ENCODE measurements around the gene GABRA5.

Gene GABRA5

GRCh38 chr15:26935322-26935721, 68.5 kb downstream of the GABRA5 start:
- no peak overlapping the region for H2AFZ ChIP-seq (ENCODE audit: low read depth, low read length)
- H3K27me3 ChIP-seq (ENCODE audit: low read depth, low read length) = no peaks in the 10 kb centered on the region
- no peak overlapping the region for H3K27ac ChIP-seq (ENCODE audit: low read length)
- no peaks in the 10 kb centered on the region for H3K36me3 ChIP-seq (replicated peaks; ENCODE audit: low read depth, low read length)
- no peaks in the 10 kb centered on the region for H3K9me3 ChIP-seq (ENCODE audit: insufficient read depth, low read length)
- no peaks in the 10 kb centered on the region for H3K79me2 ChIP-seq (ENCODE audit: low read length)
- H4K20me1 ChIP-seq (ENCODE audit: insufficient read depth, low read length) = no peaks in the 10 kb centered on the region
- no peak overlapping the region for H3K4me2 ChIP-seq (ENCODE audit: low read length)
- H3K4me3 ChIP-seq (ENCODE audit: low read length) = no peak overlapping the region
- H3K9ac ChIP-seq (ENCODE audit: low read length) = no peak overlapping the region
- no peaks in the 10 kb centered on the region for H3K4me1 ChIP-seq (ENCODE audit: low read length)
- no peak for TF ChIP-seq CTCF (IDR thresholded peaks at IDR 0.05; ENCODE audit: low read depth, low read length)
- TF ChIP-seq EZH2phosphoT487 (IDR thresholded peaks at IDR 0.05; ENCODE audit: low read depth) = no peak

GRCh38 chr15:26936502-26936901, 69.6 kb downstream of the GABRA5 start:
- Histone ChIP-seq H3K9ac (ENCODE audit: low read length) (no peak overlapping the region), H3K4me3 (ENCODE audit: low read length) (no peak overlapping the region), H3K9me3 (ENCODE audit: insufficient read depth, low read length) (no peaks in the 10 kb centered on the region), H4K20me1 (ENCODE audit: insufficient read depth, low read length) (no peaks in the 10 kb centered on the region), H3K27ac (ENCODE audit: low read length) (no peak overlapping the region), H2AFZ (ENCODE audit: low read depth, low read length) (no peak overlapping the region), H3K27me3 (ENCODE audit: low read depth, low read length) (no peaks in the 10 kb centered on the region), H3K4me1 (ENCODE audit: low read length) (no peaks in the 10 kb centered on the region), H3K36me3 (replicated peaks; ENCODE audit: low read depth, low read length) (no peaks in the 10 kb centered on the region), H3K79me2 (ENCODE audit: low read length) (no peaks in the 10 kb centered on the region), H3K4me2 (ENCODE audit: low read length) (no peak overlapping the region)
- TF ChIP-seq EZH2phosphoT487 (IDR thresholded peaks at IDR 0.05; ENCODE audit: low read depth) = no peak
- TF ChIP-seq CTCF (IDR thresholded peaks at IDR 0.05; ENCODE audit: low read depth, low read length) = no peak

DNA sequence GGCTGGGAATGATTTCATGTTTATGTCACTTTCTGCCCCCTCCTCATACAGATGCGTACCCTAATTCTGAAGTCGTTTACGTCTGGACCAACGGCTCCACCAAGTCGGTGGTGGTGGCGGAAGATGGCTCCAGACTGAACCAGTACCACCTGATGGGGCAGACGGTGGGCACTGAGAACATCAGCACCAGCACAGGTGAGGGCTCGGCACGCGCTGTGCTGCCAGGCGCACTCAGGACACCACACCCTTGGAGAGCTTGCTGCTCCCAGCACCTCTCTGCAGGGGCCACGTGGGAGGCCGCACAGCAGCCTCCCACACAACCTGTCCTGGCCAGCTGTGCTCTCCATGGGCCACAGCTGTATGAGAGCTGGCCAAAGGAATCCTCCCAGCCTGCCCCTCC, 70.3 kb downstream of the GABRA5 start:
- TF ChIP-seq EZH2phosphoT487 (IDR thresholded peaks at IDR 0.05; ENCODE audit: low read depth) (no peak), CTCF (IDR thresholded peaks at IDR 0.05; ENCODE audit: low read depth, low read length) (no peak)
- no peaks in the 10 kb centered on the region for H3K9me3 ChIP-seq (ENCODE audit: insufficient read depth, low read length)
- no peak overlapping the region for H3K9ac ChIP-seq (ENCODE audit: low read length)
- no peaks in the 10 kb centered on the region for H4K20me1 ChIP-seq (ENCODE audit: insufficient read depth, low read length)
- no peaks in the 10 kb centered on the region for H3K27me3 ChIP-seq (ENCODE audit: low read depth, low read length)
- no peak overlapping the region for H3K4me2 ChIP-seq (ENCODE audit: low read length)
- H3K79me2 ChIP-seq (ENCODE audit: low read length) = no peaks in the 10 kb centered on the region
- H3K27ac ChIP-seq (ENCODE audit: low read length) = no peak overlapping the region
- H3K4me1 ChIP-seq (ENCODE audit: low read length) = no peaks in the 10 kb centered on the region
- H3K36me3 ChIP-seq (replicated peaks; ENCODE audit: low read depth, low read length) = no peaks in the 10 kb centered on the region
- no peak overlapping the region for H2AFZ ChIP-seq (ENCODE audit: low read depth, low read length)
- no peak overlapping the region for H3K4me3 ChIP-seq (ENCODE audit: low read length)

- Histone ChIP-seq H2AFZ (ENCODE audit: low read depth, low read length) (no peak overlapping the region), H3K9me3 (ENCODE audit: insufficient read depth, low read length) (no peaks in the 10 kb centered on the region), H3K9ac (ENCODE audit: low read length) (no peak overlapping the region), H3K27ac (ENCODE audit: low read length) (no peak overlapping the region), H3K4me2 (ENCODE audit: low read length) (no peak overlapping the region), H3K4me1 (ENCODE audit: low read length) (no peaks in the 10 kb centered on the region), H3K4me3 (ENCODE audit: low read length) (no peak overlapping the region), H4K20me1 (ENCODE audit: insufficient read depth, low read length) (no peaks in the 10 kb centered on the region), H3K36me3 (replicated peaks; ENCODE audit: low read depth, low read length) (no peaks in the 10 kb centered on the region), H3K79me2 (ENCODE audit: low read length) (no peaks in the 10 kb centered on the region), H3K27me3 (ENCODE audit: low read depth, low read length) (no peaks in the 10 kb centered on the region)
- TF ChIP-seq EZH2phosphoT487 (IDR thresholded peaks at IDR 0.05; ENCODE audit: low read depth) = no peak
- TF ChIP-seq CTCF (IDR thresholded peaks at IDR 0.05; ENCODE audit: low read depth, low read length) = no peak
Observed at GRCh38 chr15:26939398-26939797, 72.5 kb downstream of the GABRA5 start.

Measured in OCI-LY3 (cell line).